ENCODE results near the gene REG1A.

REG1A gene

DNA sequence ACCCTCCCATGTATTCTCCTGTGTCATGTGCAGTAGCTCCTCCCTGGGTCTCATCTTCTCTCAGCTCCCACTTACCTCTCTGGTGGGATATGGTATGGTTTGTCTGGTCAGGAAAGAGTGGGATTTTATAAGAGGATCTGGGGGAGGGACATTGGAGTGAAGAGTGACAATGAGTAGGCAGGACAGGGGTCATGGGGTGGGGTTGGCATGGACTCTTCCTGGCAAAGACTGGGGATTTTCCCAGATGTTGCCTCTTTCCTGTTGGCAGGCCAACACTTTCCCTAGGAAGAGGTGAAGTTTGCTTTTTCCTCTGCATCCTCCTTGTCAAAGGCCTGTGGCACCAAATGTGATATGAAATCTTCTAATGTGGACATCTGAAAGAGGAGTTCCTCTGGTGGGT is 39.4 kb downstream of the REG1A start, which contains the start of gene REG3A:
Gene REG3A (minus strand): TSS at position 101 of the 400 bp plus-strand sequence. CDS start 348 bp downstream, outside the sequence.
- Histone ChIP-seq H3K4me1 (ENCODE audit: control insufficient read depth, insufficient read depth, low read length, poor library complexity, severe bottlenecking) (no peaks in the 10 kb centered on the region), H3K4me3 (ENCODE audit: insufficient read depth, low read depth, low read length, poor library complexity, severe bottlenecking) (no peak within 1 kb of the TSS), H3K36me3 (ENCODE audit: control insufficient read depth, insufficient read depth, low read length) (no peaks in the 10 kb centered on the region), H3K9me3 (ENCODE audit: control insufficient read depth, low read length) (no peaks in the 10 kb centered on the region), H3K27ac (ENCODE audit: insufficient read depth, low read length, poor library complexity, severe bottlenecking) (no peak within 1 kb of the TSS), H3K27me3 (replicated peaks; ENCODE audit: control insufficient read depth, insufficient read depth, low read length, poor library complexity, severe bottlenecking) (no peaks in the 10 kb centered on the region)
- no peak for DNase-seq

GRCh38 chr2:79162132-79162531 is 41.8 kb downstream of the REG1A start:
- Histone ChIP-seq H3K27me3 (replicated peaks; ENCODE audit: control insufficient read depth, insufficient read depth, low read length, poor library complexity, severe bottlenecking) (no peaks in the 10 kb centered on the region), H3K27ac (ENCODE audit: insufficient read depth, low read length, poor library complexity, severe bottlenecking) (no peak overlapping the region), H3K4me1 (ENCODE audit: control insufficient read depth, insufficient read depth, low read length, poor library complexity, severe bottlenecking) (no peaks in the 10 kb centered on the region), H3K36me3 (ENCODE audit: control insufficient read depth, insufficient read depth, low read length) (no peaks in the 10 kb centered on the region), H3K4me3 (ENCODE audit: insufficient read depth, low read depth, low read length, poor library complexity, severe bottlenecking) (no peak overlapping the region), H3K9me3 (ENCODE audit: control insufficient read depth, low read length) (no peaks in the 10 kb centered on the region)
- DNase-seq, result no peak

GRCh38 chr2:79162801-79163200 is 42.5 kb downstream of the REG1A start:
- Histone ChIP-seq H3K9me3 (ENCODE audit: control insufficient read depth, low read length) (no peaks in the 10 kb centered on the region), H3K4me1 (ENCODE audit: control insufficient read depth, insufficient read depth, low read length, poor library complexity, severe bottlenecking) (no peaks in the 10 kb centered on the region), H3K27ac (ENCODE audit: insufficient read depth, low read length, poor library complexity, severe bottlenecking) (no peak overlapping the region), H3K27me3 (replicated peaks; ENCODE audit: control insufficient read depth, insufficient read depth, low read length, poor library complexity, severe bottlenecking) (no peaks in the 10 kb centered on the region), H3K36me3 (ENCODE audit: control insufficient read depth, insufficient read depth, low read length) (no peaks in the 10 kb centered on the region), H3K4me3 (ENCODE audit: insufficient read depth, low read depth, low read length, poor library complexity, severe bottlenecking) (no peak overlapping the region)
- no peak for DNase-seq

- Histone ChIP-seq H3K4me1 (ENCODE audit: control insufficient read depth, insufficient read depth, low read length, poor library complexity, severe bottlenecking) (no peaks in the 10 kb centered on the region), H3K36me3 (ENCODE audit: control insufficient read depth, insufficient read depth, low read length) (no peaks in the 10 kb centered on the region), H3K27ac (ENCODE audit: insufficient read depth, low read length, poor library complexity, severe bottlenecking) (no peak overlapping the region), H3K27me3 (replicated peaks; ENCODE audit: control insufficient read depth, insufficient read depth, low read length, poor library complexity, severe bottlenecking) (no peaks in the 10 kb centered on the region), H3K4me3 (ENCODE audit: insufficient read depth, low read depth, low read length, poor library complexity, severe bottlenecking) (no peak overlapping the region), H3K9me3 (ENCODE audit: control insufficient read depth, low read length) (no peaks in the 10 kb centered on the region)
- no peak for DNase-seq
Observed at GRCh38 chr2:79171348-79171958, 51.2 kb downstream of the REG1A start.
